Stimulated activated CD8-positive, alpha-beta memory T cell treated with anti-CD3 and anti-CD28 coated beads, Interleukin-4, amount 100 ng/mL, for 4 hours (primary cell): ENCODE data around the gene SIPA1L3.
"Not testable (repeated sequence)": the region's sequence is repeated elsewhere in the genome, so short reads cannot be mapped to it uniquely, and the experiment has no call there.

ENCODE experiments used
- DNase-seq, 2 donors: peaks; one replicate each; pipeline ENCODE4 v3.0.0-alpha.2; 2020; ENCODE audit warnings: low read depth in 2 of 2, low spot score in 1 of 2

Gene SIPA1L3

DNA sequence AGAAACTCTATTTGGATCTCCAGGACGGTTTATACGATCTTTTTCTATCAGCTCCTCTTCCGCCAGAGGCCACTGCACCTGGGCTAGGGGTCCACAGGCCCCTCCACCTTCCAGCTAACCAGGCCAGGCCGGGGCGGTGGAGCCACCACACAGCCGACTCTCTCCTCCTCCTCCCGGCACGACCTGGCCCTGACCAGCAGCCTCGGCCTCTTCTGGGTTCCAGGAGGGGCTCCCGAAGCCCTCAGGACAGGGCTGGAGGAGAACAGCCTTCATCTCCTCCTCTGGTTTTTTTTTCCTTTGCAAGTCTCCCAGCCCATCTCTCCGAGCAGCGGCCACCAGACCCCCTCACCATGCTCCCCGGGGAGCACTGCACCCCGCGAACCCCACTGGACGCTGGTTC is 299.9 kb downstream of the SIPA1L3 start:
- DNase-seq: no peak

DNA sequence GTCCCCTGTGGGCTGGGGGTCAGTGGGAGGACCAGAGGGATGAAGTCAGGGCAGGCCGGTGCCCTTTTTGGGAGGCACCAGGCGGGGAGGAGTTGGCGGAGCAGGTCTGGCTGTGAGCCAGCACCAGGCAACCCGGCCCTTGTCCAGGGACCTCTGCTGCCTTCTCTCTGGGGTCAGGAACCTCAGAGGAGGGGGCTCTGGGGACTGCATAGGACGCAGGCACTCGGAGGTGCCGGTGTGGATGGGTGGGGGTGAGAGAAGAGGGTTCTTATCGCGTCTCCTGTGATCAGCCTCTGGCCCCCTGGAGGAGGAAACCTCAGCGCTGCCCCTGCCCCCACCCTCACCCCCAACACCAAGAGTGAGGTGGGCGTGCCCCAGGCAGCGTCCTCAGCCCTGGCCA is 300.5 kb downstream of the SIPA1L3 start:
- DNase-seq: no peak

DNA sequence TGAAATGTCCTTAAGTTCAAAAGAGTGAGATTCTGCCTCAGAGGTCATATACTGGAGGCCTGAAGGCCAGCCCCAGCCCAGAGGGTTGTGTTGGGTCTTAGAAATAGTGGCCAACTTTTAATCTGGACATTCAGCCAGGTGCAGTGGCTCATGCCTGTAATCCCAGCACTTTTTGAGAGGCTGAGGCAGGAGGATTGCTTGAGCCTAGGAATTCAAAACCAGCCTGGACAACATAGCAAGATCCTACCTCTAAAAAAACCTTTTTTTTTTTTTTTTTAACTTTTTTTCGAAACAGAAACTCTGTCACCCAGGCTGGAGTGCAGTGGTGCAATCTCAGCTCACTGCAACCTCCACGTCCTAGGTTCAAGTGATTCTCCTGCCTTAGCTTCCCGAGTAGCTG is 301.6 kb downstream of the SIPA1L3 start:
- DNase-seq: no peak

DNA sequence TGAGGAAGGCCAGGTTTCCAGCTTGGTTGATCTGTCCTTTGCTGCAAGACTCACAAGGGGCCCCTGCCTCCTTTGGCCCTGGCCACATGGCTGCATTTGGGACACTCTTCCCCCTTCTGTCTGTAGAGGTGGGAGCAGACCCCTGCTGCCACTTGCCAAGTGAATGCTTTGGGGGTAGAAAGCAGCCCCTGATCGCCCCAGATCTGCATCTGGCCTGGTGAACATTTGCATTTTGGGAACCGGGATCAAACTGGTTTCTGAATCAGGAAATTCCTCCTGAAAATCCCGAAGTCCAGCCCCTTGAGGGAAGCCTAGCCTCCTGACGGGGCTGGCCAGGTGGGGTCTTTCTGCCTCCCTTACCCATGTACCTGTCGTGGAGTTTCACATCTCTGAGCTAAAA is 302.1 kb downstream of the SIPA1L3 start:
- DNase-seq: no peak

DNA sequence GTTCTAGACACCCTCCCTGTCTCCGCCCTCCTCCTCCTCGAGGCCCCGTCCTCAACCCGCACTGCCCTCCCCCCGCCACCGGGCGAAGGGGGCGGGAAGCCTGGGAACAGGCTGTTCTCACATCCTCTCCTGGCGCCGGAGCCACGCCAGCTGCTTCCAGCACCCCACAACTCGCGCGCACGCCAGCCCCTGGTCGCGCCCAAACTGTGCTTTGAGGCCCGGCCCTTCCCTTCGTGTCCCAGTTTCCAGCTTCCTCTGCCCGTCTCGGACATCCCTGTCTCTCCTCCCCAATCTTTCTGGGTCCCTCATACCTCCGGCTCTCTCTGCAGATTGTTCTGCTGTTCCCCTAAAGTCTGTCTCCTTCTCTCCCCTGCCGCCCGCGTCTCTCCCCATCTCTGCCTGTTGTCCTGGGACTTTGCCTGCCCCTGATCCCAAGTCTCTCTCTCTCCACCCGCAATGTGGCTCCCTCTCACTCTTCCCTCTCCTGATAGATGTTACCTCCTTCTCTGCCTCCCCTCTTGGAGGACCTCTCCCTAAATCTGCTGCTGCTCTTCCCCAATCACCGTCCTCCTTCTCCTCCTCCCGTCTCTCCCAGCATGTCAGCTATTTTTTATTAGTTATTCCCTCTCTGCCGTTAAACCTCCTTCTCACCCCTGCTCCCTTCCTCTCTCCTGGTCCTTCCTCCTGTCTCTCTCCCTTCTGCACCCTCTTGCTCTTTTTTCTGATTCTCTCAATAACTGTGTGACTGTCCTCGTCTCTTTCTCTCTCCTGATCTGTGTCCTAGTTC is 302.9 kb downstream of the SIPA1L3 start:
- DNase-seq: no peak

DNA sequence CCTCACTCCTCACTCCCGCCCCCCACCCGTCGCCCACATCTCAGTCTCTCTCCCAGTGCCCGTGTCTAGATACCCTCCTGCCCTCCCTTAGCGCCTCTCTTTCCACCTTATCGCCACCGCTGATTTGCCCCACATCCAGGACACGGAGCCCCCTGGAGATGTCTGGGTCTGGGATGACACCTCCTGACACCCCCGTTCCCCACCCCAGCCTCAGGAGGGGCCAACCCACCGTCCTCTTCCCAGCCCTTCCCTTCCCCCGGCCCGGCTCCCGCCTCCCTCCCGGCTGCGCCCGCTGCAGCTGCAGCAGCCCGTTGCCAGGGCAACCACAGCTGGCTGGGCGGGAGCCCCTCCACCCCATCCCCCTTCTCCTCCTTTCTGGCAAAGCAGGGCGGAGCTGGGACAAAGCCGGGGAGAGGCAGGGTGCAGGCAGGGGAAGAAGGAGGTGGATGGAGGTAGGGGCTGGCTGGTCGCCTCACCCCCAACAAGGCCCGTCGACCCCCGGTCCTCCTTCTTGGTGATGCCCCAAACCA is 303.5 kb downstream of the SIPA1L3 start:
- no peak for DNase-seq

DNA sequence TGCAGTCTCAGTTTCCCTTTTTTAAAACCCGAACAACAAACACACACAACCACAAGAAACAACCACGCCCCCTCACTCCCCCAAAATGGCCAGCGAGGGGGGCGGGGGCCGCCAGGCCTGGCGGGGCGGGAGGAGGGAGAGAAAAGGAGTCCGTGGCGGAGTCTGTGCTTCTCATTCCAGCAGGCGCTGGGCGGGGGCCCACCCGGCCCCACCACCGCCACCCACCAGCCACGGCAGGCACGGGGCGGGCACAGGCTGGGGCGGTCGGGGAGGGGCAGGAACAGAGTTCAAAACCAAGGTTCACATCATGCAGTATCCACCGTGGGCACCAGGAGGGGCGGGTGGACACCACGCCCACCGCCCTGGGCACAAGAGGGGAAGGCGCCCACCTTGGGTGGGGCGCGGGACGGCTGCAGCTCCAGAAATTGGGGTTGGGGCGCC is 304.2 kb downstream of the SIPA1L3 start:
- no peak for DNase-seq

DNA sequence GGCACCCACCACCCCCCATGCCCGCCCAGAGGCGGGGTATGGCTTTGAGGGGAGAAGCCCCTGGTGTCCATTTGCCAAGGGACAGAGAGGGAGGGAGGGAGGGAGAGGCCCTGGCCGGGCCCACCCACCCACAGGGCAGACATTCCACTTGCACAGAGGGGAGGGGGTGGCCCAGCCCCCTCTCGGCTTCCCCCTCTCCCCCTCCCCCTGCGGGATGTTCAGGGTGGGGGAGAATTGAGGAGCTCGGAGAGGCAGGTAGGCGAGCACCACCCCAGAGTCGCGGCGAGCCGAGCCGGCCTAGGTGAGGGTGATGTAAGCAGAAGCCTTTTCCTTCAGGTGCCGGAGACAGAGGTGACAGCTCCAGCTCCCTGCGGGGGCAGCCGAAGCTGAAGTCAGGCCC is 304.8 kb downstream of the SIPA1L3 start:
- no peak for DNase-seq

DNA sequence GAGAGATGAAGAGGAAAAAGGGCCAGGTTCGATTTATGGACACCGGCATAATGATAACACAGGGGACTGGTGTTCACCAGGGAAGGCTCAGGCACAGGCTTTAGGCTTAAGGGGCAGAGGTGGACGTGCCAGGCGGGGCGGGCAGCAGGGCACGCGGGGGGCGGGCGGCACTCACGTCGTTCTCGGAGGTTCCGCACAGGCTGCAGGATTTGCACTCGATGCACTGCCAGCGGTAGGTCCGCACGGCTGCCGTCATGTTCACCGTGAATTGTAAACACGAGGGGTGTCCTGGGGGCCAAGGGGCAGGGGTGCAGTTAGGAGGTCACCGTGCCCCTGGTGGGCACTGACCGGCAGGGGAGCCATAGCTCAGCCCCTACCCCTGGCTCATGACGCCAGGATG is 306.5 kb downstream of the SIPA1L3 start:
- DNase-seq: no peak

DNA sequence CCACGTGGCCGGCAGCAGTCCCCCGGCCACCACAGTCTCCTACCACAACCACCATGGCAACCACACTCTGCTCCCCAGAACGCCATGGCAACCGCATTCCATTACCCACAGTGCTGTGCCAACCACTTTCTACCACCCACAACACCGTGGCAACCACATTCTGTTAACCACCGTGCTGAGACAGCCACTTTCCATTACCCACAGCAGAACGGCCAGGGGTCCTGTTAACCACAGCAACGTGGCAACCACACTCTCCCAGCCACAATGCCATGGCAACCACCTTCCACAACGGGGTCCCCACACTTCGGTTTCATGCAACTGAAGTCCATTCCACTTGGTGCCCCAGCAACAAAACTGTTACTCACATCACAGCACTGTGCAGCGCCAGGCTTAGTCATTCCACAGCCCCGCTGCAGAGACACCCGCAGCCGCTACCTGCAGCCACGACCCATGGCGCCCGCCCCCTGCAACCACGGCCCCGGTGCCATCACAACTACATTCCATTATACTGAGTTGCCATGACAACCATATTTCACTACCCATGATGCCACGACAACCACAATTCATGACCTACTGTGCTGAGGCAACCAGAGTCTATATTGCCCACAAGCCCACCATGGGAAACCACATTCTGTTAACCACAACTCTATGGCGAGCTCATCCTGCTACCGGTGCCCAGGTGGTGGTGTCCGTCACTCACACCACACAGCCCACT is 307.1 kb downstream of the SIPA1L3 start:
- DNase-seq: peak in 1 of 2 donors; percentile 53

DNA sequence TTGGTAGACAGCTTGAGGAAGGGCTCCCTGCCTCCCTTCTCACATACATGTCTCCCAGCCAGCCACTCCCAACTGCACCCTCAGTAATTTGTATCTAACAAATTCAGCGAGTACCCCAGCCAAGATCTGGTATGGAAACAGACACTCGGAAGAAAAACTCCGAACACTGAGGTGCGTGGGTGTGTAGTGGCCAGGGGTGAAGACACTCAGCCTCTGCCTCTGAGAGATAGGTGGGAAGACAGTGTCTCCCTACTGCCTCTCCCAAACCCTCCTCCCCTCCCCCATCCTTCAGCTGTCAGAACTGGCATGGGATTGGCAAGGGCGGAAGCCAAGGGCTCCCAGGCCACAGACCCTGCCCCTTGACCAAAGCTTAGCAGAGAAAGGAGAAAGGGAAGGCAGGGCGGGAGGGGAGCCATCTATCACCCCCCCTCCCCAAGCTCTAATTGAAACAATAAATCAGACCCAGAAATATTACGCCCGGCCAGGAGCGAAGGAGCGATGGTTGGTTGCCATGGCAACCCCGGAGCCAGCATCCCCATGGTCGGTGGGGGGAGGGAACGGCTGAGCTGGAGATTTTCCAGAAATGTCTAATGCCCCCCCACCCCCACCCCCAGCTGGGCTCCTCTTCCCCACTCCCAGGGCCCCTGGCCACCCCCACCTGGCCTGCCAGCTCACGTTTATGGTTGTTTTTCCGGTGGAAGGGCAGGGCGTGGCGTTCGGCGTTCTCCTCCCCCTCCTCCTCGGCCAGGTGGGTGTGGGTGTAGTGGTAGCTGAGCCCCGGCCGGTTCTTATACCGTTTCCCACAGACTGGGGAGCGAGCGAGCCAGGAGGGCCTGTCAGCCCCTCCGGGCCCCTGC is 310.0 kb downstream of the SIPA1L3 start:
- DNase-seq: no peak

DNA sequence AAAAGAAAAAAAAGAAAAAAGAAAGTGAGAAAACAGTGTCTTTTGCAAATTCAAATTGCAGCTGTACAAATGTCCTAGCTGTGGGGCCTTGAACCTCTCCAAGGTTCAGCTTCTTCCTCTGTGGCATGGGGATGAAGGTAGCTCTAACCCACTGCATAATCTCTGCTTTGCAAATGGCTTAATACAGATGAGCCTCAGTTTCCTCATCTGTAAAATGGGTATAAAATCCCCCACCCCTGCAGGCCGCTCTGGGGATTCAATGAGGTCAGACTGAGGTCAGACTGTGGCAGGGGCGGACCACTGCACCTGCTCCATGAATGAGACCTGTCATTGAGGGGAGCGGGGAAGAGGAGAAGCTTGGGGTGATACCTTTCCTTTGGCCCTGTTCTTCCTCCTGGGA is 311.2 kb downstream of the SIPA1L3 start:
- DNase-seq: no peak

DNA sequence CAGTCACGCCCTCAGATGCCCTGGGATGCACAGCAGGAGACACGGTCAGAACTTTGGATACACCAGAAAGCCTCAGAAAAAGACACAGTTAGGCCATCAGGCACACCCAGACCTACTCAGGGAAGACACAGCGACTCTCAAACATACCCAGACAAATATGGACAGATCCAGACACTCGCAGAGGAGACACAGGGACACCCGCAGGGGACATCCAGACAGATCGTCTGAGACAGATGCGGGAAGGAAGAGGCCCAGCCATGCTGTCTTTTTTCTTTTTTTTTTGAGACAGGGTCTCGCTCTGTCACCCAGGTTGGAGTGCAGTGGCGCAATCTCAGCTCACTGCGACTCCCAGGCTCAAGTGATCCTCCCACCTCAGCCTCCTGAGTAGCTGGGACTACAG is 312.2 kb downstream of the SIPA1L3 start:
- no peak for DNase-seq

DNA sequence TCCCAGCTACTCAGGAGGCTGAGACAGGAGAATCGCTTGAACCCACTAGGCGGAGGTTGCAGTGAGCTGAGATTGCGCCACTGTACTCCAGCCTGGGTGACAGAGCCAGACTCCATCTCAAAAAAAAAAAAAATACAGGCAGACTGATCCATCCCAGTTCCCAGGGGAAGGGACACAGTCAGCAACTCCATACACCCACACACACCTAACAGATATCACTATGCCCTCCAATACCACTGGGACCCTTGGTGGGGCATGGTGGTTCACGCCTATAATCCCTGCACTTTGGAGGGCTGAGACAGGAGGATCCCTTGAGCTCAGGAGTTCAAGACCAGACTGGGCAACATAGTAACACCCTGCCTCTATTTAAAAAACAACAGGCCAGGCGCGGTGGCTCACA is 314.4 kb downstream of the SIPA1L3 start:
- DNase-seq: no peak

DNA sequence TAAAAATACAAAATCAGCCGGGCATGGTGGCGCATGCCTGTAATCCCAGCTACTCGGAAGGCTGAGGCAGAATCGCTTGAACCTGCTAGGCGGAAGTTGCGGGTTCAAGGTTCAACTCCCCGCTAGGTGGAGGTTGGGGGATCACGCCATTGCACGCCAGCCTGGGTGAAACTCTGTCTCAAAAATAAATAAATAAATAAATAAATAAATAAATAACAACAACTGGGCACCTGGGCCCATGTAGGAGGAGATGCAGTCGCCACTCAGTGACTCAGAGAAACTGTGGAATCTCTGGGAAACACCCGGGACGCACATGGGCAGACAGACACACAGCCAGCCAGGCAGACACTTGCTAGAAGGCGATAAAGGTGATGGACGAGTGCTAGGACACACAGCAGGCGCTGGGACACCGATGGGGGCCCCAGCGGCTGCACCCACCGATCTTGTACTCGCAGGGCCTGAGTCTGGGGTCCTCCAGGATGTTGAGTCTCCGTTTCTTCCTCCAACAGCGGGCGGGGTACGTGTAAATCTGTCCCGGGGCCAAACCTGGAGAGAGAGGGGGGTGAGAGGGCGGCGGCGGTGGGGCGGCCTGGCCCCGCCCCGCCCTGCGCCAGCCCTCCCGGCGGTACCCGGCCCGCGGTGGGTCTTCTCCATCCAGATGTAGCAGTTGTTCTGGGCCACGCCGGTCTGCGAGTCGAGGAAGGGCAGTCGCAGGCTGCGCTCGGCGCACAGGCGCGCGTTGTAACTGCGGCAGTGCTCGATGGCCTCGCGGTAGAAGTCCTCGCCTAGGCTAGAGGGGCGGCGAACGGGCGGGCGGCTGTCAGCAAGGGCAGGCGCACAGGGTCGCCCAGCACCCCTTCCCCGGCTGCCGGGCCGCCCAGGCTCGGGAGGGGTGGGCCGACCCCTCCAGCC is 315.2 kb downstream of the SIPA1L3 start:
- no peak for DNase-seq

DNA sequence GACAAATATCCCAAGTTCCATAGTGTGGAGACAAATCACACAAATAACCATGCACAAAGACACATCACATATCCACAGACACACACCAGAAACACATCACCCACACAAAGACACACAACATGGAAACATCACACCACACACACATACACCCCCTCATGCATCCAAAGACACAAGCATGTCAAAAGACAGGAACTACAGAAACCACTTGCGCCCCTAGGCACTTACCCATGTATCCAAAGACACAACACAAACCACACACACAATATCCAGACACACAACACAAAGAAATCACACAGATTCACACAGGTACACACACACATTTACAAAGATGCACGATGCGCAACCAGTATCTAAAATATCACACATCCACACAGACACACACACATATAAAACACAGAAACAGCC is 316.1 kb downstream of the SIPA1L3 start:
- DNase-seq: no peak

DNA sequence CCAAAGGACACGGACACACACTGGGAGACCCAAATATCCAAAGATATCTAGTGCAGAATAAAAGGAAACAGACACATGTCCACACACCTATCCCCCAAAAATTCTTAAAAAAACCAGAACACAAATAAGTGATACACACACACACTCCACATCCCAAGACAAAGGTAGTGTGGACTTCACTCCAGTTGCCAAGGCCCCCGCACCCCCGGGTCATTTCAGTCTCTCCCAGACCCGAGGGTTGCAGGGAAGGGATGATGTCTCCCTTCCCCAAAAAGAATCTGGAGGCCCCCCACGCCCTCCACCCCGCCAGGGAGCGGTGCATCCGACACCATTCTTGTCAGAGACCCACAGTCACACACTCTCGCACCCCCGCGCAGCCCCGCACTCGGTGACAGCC is 316.6 kb downstream of the SIPA1L3 start:
- no peak for DNase-seq

DNA sequence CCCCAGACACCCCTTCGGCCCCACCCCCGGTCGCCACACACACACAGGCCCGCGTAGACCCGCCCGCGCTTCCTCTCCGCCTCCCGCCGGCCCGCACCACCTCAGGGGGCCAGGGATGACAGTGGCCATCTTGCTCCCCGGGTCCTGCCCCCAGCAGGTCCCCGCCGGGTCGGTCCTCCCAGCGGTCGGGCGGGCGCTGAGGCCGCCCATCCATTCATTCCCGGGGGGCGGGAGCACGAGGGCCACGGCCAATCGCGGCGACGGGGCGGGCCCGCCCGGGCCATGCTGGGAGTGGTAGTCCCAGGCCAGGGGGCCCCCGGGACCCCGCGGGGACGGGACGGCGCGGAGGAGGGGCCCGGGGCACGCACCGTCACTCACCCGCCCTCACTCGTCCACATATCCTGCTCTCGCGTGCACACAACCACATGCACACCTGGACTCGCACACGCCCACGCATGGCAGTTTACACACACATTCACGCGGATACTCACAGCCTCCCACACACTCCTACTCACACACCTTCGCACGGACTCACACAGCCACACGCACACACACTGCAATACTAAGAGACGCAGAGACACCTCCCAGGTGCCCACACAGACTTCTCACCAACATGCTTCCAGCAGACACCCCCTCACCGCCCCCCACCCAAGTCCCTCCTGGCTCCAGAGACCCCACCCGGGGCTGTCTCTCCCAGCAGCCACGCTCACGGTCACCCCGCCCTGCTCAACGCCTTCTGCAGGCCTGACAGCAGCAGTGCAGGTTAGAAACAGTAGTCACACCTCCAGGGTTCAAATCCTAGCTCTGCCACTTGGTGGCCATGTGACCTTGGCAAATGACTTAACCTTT is 317.2 kb downstream of the SIPA1L3 start, which contains the start of gene DPF1:
TSS of gene DPF1 (minus strand) at position 209 of the 849 bp plus-strand sequence. CDS start at position 129, 80 bp downstream.
- DNase-seq: peak in 1 of 2 donors; percentile 33

DNA sequence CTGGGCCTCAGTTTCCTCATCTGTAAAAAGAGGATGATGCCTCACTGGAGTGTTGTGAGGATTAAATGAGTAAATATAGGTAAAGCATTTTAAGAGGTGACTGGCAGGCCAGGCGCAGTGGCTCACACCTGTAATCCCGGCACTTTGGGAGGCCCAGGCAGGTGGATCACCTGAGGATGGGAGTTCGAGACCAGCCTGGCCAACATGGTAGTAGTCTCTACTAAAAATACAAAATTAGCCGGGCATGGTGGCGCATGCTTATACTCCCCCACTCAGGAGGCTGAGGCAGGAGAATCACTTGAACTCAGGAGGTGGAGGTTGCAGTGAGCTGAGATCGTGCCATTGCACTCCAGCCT is 317.8 kb downstream of the SIPA1L3 start:
- DNase-seq: not testable (repeated sequence)
